ENCODE data around the gene LGALS1. TPM values are rescaled to one million over a fixed set of nuclear protein-coding genes. Genes with fewer than 3 reads are reported as not detected.

LGALS1 gene
- total RNA-seq, 2 donors from 2014 or later = 1,470 to 1,957 TPM

- H3K4me3 ChIP-seq = no peak overlapping the region
- no peak for ATAC-seq (ENCODE audit: insufficient number of reproducible peaks, low FRiP score, low read depth)
- no peak for DNase-seq (ENCODE audit: low spot score)
- peak overlapping the region in 1 of 2 donors; percentile 6 for H3K27ac ChIP-seq
- no peak for TF ChIP-seq CTCF (IDR thresholded peaks at IDR 0.05)
- H3K27me3 ChIP-seq (replicated peaks; ENCODE audit: insufficient read depth) = no peaks in the 10 kb centered on the region
- peaks cover 17% of the 10 kb centered on the region for H3K36me3 ChIP-seq
- peaks cover 9 to 13% of the 10 kb centered on the region in 2 donors for H3K4me1 ChIP-seq (ENCODE audit: control insufficient read depth in 1 of 2, low read depth in 2 of 2)
- H3K9me3 ChIP-seq = no peaks in the 10 kb centered on the region
These were observed 4.9 kb downstream of the LGALS1 start for GRCh38 chr22:37680191-37680851.

GRCh38 chr22:37681001-37681424 lies 5.6 kb downstream of the LGALS1 start:
- peaks cover 9 to 16% of the 10 kb centered on the region in 2 donors for H3K4me1 ChIP-seq (ENCODE audit: control insufficient read depth in 1 of 2, low read depth in 2 of 2)
- no peak for ATAC-seq (ENCODE audit: insufficient number of reproducible peaks, low FRiP score, low read depth)
- no peak for DNase-seq (ENCODE audit: low spot score)
- H3K27ac ChIP-seq = peak overlapping the region in 1 of 2 donors; percentile 6
- no peaks in the 10 kb centered on the region for H3K27me3 ChIP-seq (replicated peaks; ENCODE audit: insufficient read depth)
- no peaks in the 10 kb centered on the region for H3K9me3 ChIP-seq
- no peak overlapping the region for H3K4me3 ChIP-seq
- no peak for TF ChIP-seq CTCF (IDR thresholded peaks at IDR 0.05)
- peaks cover 17% of the 10 kb centered on the region for H3K36me3 ChIP-seq

GRCh38 chr22:37681556-37682049 lies 6.2 kb downstream of the LGALS1 start:
- Histone ChIP-seq H3K4me1 (ENCODE audit: control insufficient read depth in 1 of 2, low read depth in 2 of 2) (peaks cover 9 to 17% of the 10 kb centered on the region in 2 donors), H3K27me3 (replicated peaks; ENCODE audit: insufficient read depth) (no peaks in the 10 kb centered on the region), H3K4me3 (no peak overlapping the region), H3K36me3 (peaks cover 17% of the 10 kb centered on the region), H3K27ac (no peak overlapping the region), H3K9me3 (no peaks in the 10 kb centered on the region)
- ATAC-seq (ENCODE audit: insufficient number of reproducible peaks, low FRiP score, low read depth) = peak; percentile 24
- DNase-seq (ENCODE audit: low spot score) = no peak
- peak; percentile 87 for TF ChIP-seq CTCF (IDR thresholded peaks at IDR 0.05)

GRCh38 chr22:37684803-37685615 lies 9.6 kb downstream of the LGALS1 start:
- H3K36me3 ChIP-seq = peaks cover 7% of the 10 kb centered on the region
- H3K4me3 ChIP-seq = no peak overlapping the region
- H3K4me1 ChIP-seq (ENCODE audit: control insufficient read depth in 1 of 2, low read depth in 2 of 2) = peaks cover 4 to 15% of the 10 kb centered on the region in 2 donors
- DNase-seq (ENCODE audit: low spot score) = no peak
- no peak for TF ChIP-seq CTCF (IDR thresholded peaks at IDR 0.05)
- no peaks in the 10 kb centered on the region for H3K9me3 ChIP-seq
- H3K27me3 ChIP-seq (replicated peaks; ENCODE audit: insufficient read depth) = no peaks in the 10 kb centered on the region
- no peak for ATAC-seq (ENCODE audit: insufficient number of reproducible peaks, low FRiP score, low read depth)
- no peak overlapping the region for H3K27ac ChIP-seq

Data from thoracic aorta (tissue), 2 donors.